Measurements from ENCODE around the gene LRRC2. TPM values are rescaled to one million over a fixed set of nuclear protein-coding genes. Genes with fewer than 3 reads are reported as not detected.

The LRRC2 gene
- total RNA-seq, 4 donors from 2014 or later = 0.32 to 0.83 (median 0.55) TPM

DNA sequence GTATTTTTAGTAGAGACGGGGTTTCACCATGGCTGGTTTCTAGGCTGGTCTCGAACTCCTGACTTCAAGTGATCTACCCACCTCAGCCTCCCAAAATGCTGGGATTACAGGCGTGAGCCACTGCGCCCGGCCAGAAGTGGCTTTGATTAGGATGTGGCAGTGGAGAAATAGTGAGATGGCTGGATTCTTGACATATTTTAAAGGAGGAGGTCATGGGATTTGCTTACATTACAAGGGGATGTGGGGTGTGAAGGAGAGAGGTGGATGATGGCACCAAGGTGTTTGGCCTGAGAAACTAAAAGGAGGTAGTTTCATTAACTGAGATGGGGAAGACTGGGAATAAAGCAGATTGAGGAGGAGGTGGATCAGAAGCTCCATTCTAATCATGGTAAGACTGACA lies 86.4 kb downstream of the LRRC2 start:
- H3K9me3 ChIP-seq = peaks cover 0 to 5% (median 3%) of the 10 kb centered on the region in 4 donors
- DNase-seq (ENCODE audit: extremely low spot score) = no peak
- no peaks in the 10 kb centered on the region for H3K4me1 ChIP-seq
- intact Hi-C loops (cut with DNase I) = no loop called here
- WGBS = 81% methylated on average over 5 of the region's 5 CpGs
- no peak for TF ChIP-seq POLR2A (IDR thresholded peaks at IDR 0.05; ENCODE audit: low read depth)
- no peak for TF ChIP-seq EP300 (IDR thresholded peaks at IDR 0.05)
- TF ChIP-seq, protein P1, sequence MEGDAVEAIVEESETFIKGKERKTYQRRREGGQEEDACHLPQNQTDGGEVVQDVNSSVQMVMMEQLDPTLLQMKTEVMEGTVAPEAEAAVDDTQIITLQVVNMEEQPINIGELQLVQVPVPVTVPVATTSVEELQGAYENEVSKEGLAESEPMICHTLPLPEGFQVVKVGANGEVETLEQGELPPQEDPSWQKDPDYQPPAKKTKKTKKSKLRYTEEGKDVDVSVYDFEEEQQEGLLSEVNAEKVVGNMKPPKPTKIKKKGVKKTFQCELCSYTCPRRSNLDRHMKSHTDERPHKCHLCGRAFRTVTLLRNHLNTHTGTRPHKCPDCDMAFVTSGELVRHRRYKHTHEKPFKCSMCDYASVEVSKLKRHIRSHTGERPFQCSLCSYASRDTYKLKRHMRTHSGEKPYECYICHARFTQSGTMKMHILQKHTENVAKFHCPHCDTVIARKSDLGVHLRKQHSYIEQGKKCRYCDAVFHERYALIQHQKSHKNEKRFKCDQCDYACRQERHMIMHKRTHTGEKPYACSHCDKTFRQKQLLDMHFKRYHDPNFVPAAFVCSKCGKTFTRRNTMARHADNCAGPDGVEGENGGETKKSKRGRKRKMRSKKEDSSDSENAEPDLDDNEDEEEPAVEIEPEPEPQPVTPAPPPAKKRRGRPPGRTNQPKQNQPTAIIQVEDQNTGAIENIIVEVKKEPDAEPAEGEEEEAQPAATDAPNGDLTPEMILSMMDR (IDR thresholded peaks at IDR 0.05) = no peak
- no peak for TF ChIP-seq POLR2AphosphoS5 (IDR thresholded peaks at IDR 0.05)
- H3K4me3 ChIP-seq = no peak overlapping the region
- no peak overlapping the region for H3K27ac ChIP-seq (replicated peaks in 1 of 4)
- peaks cover 0 to 47% (median 0%) of the 10 kb centered on the region in 4 donors for H3K27me3 ChIP-seq
- H3K36me3 ChIP-seq = no peaks in the 10 kb centered on the region

- 73% methylated on average over 3 of the region's 5 CpGs for WGBS
- intact Hi-C loops (cut with DNase I) = no loop called here
- TF ChIP-seq POLR2A (IDR thresholded peaks at IDR 0.05; ENCODE audit: low read depth) = no peak
- TF ChIP-seq EP300 (IDR thresholded peaks at IDR 0.05) = no peak
- TF ChIP-seq POLR2AphosphoS5 (IDR thresholded peaks at IDR 0.05) = no peak
- TF ChIP-seq, protein P1 (IDR thresholded peaks at IDR 0.05) = no peak
- Histone ChIP-seq H3K27ac (replicated peaks in 1 of 4) (no peak overlapping the region), H3K9me3 (peaks cover 0 to 6% (median 3%) of the 10 kb centered on the region in 4 donors), H3K27me3 (peaks cover 0 to 41% (median 0%) of the 10 kb centered on the region in 4 donors), H3K36me3 (no peaks in the 10 kb centered on the region), H3K4me3 (no peak overlapping the region), H3K4me1 (no peaks in the 10 kb centered on the region)
- no peak for DNase-seq (ENCODE audit: extremely low spot score)
These were observed 87.1 kb downstream of the LRRC2 start for GRCh38 chr3:46479021-46479420.

DNA sequence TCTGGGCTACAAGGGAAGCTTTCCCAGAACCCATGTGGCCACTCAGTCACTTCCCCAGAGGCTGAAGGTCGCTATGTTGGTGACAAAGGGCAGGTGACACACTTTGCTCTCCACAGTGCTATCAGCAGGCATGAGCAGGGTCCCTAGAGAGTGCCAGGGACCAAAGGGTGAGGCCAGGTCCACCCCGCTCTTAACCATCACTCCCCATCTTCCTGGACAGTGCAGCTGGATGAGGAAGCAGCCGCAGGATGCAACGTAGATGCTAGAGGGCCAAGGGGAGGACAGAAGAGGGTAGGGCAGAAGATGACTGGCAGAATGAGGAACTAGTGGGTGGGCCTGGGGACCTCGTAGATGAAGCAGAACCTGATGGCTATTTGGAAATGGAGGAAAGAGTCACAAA lies 87.8 kb downstream of the LRRC2 start:
- peaks cover 0 to 6% (median 3%) of the 10 kb centered on the region in 4 donors for H3K9me3 ChIP-seq
- H3K36me3 ChIP-seq = no peaks in the 10 kb centered on the region
- intact Hi-C loops (cut with DNase I) = no loop called here
- H3K27ac ChIP-seq (replicated peaks in 1 of 4) = no peak overlapping the region
- no peak overlapping the region for H3K4me3 ChIP-seq
- DNase-seq (ENCODE audit: extremely low spot score) = no peak
- no peaks in the 10 kb centered on the region for H3K4me1 ChIP-seq
- TF ChIP-seq, protein P1 (IDR thresholded peaks at IDR 0.05) = no peak
- no peak for TF ChIP-seq EP300 (IDR thresholded peaks at IDR 0.05)
- TF ChIP-seq POLR2AphosphoS5 (IDR thresholded peaks at IDR 0.05) = no peak
- no peak for TF ChIP-seq POLR2A (IDR thresholded peaks at IDR 0.05; ENCODE audit: low read depth)
- H3K27me3 ChIP-seq = peaks cover 0 to 37% (median 0%) of the 10 kb centered on the region in 4 donors
- 79% methylated on average over 5 of the region's 5 CpGs for WGBS

DNA sequence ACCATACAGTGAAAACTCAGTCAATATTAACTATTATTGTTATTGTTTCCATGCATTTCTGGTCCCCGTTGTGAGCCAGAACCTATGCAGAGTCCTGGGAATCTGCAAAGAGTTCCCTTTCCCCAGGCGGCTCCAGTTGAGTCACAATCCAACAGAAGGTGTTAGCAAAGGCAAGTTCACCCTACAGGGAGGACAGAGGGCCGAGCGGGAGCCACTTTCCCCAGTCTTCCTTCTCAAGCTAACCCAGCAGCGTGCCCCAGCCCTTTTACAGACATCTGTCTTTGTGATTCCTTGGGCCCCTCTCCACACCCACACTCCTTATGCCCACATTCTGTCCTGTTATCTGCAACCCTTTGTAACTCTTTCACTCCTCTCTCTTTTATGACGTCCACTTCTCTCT lies 88.3 kb downstream of the LRRC2 start:
- no peak overlapping the region for H3K4me3 ChIP-seq
- no peak for DNase-seq (ENCODE audit: extremely low spot score)
- no peaks in the 10 kb centered on the region for H3K36me3 ChIP-seq
- intact Hi-C loops (cut with DNase I) = no loop called here
- no peaks in the 10 kb centered on the region for H3K4me1 ChIP-seq
- H3K27me3 ChIP-seq = peaks cover 0 to 37% (median 0%) of the 10 kb centered on the region in 4 donors
- TF ChIP-seq POLR2A (IDR thresholded peaks at IDR 0.05; ENCODE audit: low read depth) = no peak
- no peak for TF ChIP-seq POLR2AphosphoS5 (IDR thresholded peaks at IDR 0.05)
- no peak for TF ChIP-seq EP300 (IDR thresholded peaks at IDR 0.05)
- TF ChIP-seq, protein P1 (IDR thresholded peaks at IDR 0.05) = no peak
- WGBS = 86% methylated on average over 6 of the region's 6 CpGs
- no peak overlapping the region for H3K27ac ChIP-seq (replicated peaks in 1 of 4)
- peaks cover 0 to 6% (median 3%) of the 10 kb centered on the region in 4 donors for H3K9me3 ChIP-seq

- intact Hi-C loops (cut with DNase I) = no loop called here
- Histone ChIP-seq H3K27me3 (peaks cover 0 to 37% (median 0%) of the 10 kb centered on the region in 4 donors), H3K27ac (replicated peaks in 1 of 4) (no peak overlapping the region), H3K4me3 (no peak overlapping the region), H3K36me3 (no peaks in the 10 kb centered on the region), H3K9me3 (peaks cover 0 to 6% (median 3%) of the 10 kb centered on the region in 4 donors), H3K4me1 (no peaks in the 10 kb centered on the region)
- DNase-seq (ENCODE audit: extremely low spot score) = no peak
- 78% methylated on average over 4 of the region's 4 CpGs for WGBS
- TF ChIP-seq POLR2AphosphoS5 (IDR thresholded peaks at IDR 0.05) (no peak), EP300 (IDR thresholded peaks at IDR 0.05) (no peak), POLR2A (IDR thresholded peaks at IDR 0.05; ENCODE audit: low read depth) (no peak)
- TF ChIP-seq, protein P1 (IDR thresholded peaks at IDR 0.05) = no peak
These were observed 89.0 kb downstream of the LRRC2 start for GRCh38 chr3:46477145-46477544.

Measured in esophagus muscularis mucosa (tissue), 4 donors.